HCT116 (cell line): ENCODE measurements around the gene UQCRC1. TPM values are rescaled to one million over a fixed set of nuclear protein-coding genes. Genes with fewer than 3 reads are reported as not detected.

Source experiments
- ATAC-seq: fragments of 200-7000 bp; cut with Tn5 transposase; 2 replicates; pipeline ENCODE4 v1.9.1; 2020; ENCODE audit warnings: mild to moderate bottlenecking, moderate library complexity
- BruUV-seq: library from RNA; stranded (reverse); fragments of 400-500 nt; replicated peaks from 2 replicates; lab custom pipeline; 2021; lab: Mats Ljungman, UMichigan
- CTCF ChIA-PET: fragments of 300-600 bp; sonication (Branson Sonifier 250); formaldehyde crosslinking; loops from one replicate; lab custom pipeline; 2021; ENCODE audit warnings: antibody characterized with exemption; lab: Charles Lee
- POLR2A ChIA-PET: fragments of 300-600, 350-600 bp; sonication (Branson Sonifier 250); formaldehyde crosslinking; loops from one replicate; lab custom pipeline; 2021; ENCODE audit warnings: antibody characterized with exemption; lab: Charles Lee
- RAD21 ChIA-PET, 2 experiments: fragments of 300-600 bp; sonication (Branson Sonifier 250); formaldehyde crosslinking; loops; one replicate each; lab custom pipeline; 2023; ENCODE audit warnings: low total read pairs in 2 of 2; ENCODE audit not compliant: uncharacterized antibody in 2 of 2, unreplicated experiment in 2 of 2, low non-redundant PET in 1 of 2; lab: Charles Lee
- DNase-seq: peaks from one replicate; pipeline ENCODE4 v3.0.0-alpha.2; 2010; ENCODE audit warnings: low read depth, low spot score
- H2AFZ ChIP-seq: fragments of 200-600 bp; shearing (Covaris generic), sonication (generic); 2 replicates; pipeline ENCODE4 v1.6.1; 2017; ENCODE audit warnings: low read depth, mixed run types, mixed read lengths, antibody characterized with exemption, low read length; ENCODE audit not compliant: poor library complexity, severe bottlenecking
- H3K27ac ChIP-seq: 2 replicates; pipeline ENCODE4 v1.5.1; 2012; ENCODE audit warnings: low read depth, low read length
- H3K27me3 ChIP-seq: fragments of 200-600 bp; sonication (generic); 2 replicates; pipeline ENCODE4 v1.6.1; 2016; ENCODE audit warnings: mixed run types, low read length, mixed read lengths; ENCODE audit not compliant: insufficient read depth
- H3K36me3 ChIP-seq, 2 experiments: fragments of 200-500 bp in 1 of 2; fragments of 200-600 bp in 1 of 2; sonication (Bioruptor generic) in 1 of 2; sonication (generic) in 1 of 2; 2 replicates each; pipeline versions ENCODE4 v1.5.1 to v1.6.1; 2014 to 2016; ENCODE audit warnings: low read length in 2 of 2, inconsistent platforms in 1 of 2, mixed read lengths in 1 of 2, mixed run types in 1 of 2; ENCODE audit not compliant: insufficient read depth in 2 of 2, control insufficient read depth in 1 of 2
- H3K4me1 ChIP-seq, 2 experiments: fragments of 200-600 bp in 1 of 2; sonication (generic) in 1 of 2; 2 replicates each; pipeline versions ENCODE4 v1.5.1 to v1.6.1; 2012 to 2017; ENCODE audit warnings: low read length in 2 of 2, inconsistent platforms in 1 of 2, mild to moderate bottlenecking in 1 of 2, mixed read lengths in 1 of 2, mixed run types in 1 of 2, moderate library complexity in 1 of 2; ENCODE audit not compliant: insufficient read depth in 2 of 2, control insufficient read depth in 1 of 2
- H3K4me2 ChIP-seq: fragments of 200-600 bp; sonication (generic); 2 replicates; pipeline ENCODE4 v1.6.1; 2017; ENCODE audit warnings: mixed run types, low read length, mixed read lengths
- H3K4me3 ChIP-seq, 2 experiments: fragments of 200-600 bp in 1 of 2; sonication (generic) in 1 of 2; replicated peaks in 1 of 2; 2 replicates each; pipeline ENCODE4 v1.5.1; 2011 to 2016; ENCODE audit warnings: low read length in 2 of 2, control low read depth in 1 of 2, low read depth in 1 of 2, mild to moderate bottlenecking in 1 of 2, mixed read lengths in 1 of 2, mixed run types in 1 of 2
- H3K79me2 ChIP-seq: fragments of 200-600 bp; sonication (generic); 2 replicates; pipeline ENCODE4 v1.6.1; 2017; ENCODE audit warnings: mild to moderate bottlenecking, mixed run types, low read length, moderate library complexity, mixed read lengths; ENCODE audit not compliant: insufficient read depth
- H3K9ac ChIP-seq: fragments of 200-600 bp; sonication (generic); 2 replicates; pipeline ENCODE4 v1.6.1; 2016; ENCODE audit warnings: low read length, mixed read lengths
- H3K9me2 ChIP-seq: fragments of 200-600 bp; sonication (generic), shearing (Covaris generic); 2 replicates; pipeline ENCODE4 v1.6.1; 2017; ENCODE audit warnings: mixed run types, mild to moderate bottlenecking, moderate library complexity; ENCODE audit not compliant: insufficient read depth
- H3K9me3 ChIP-seq, 2 experiments: fragments of 200-500 bp in 1 of 2; fragments of 200-600 bp in 1 of 2; sonication (Bioruptor generic) in 1 of 2; sonication (generic) in 1 of 2; 2 replicates each; pipeline ENCODE4 v1.6.1; 2014 to 2017; ENCODE audit warnings: low read length in 2 of 2, mixed read lengths in 2 of 2, inconsistent platforms in 1 of 2, low read depth in 1 of 2, mild to moderate bottlenecking in 1 of 2, mixed run types in 1 of 2, moderate library complexity in 1 of 2; ENCODE audit not compliant: control insufficient read depth in 1 of 2, insufficient read depth in 1 of 2
- H4K20me1 ChIP-seq: fragments of 200-600 bp; sonication (generic), shearing (Covaris generic); 2 replicates; pipeline ENCODE4 v1.6.1; 2017; ENCODE audit warnings: mixed run types, mild to moderate bottlenecking, moderate library complexity; ENCODE audit not compliant: insufficient read depth
- CEBPB ChIP-seq: IDR thresholded peaks from 2 replicates; pipeline ENCODE4 v1.6.1; 2012; ENCODE audit warnings: low read depth
- EGR1 ChIP-seq: IDR thresholded peaks from 2 replicates; pipeline ENCODE4 v1.6.1; 2012; ENCODE audit warnings: low read depth
- ELF1 ChIP-seq: IDR thresholded peaks from 2 replicates; pipeline ENCODE4 v1.6.1; 2012; ENCODE audit warnings: low read depth, borderline replicate concordance
- POLR2A ChIP-seq: IDR thresholded peaks from 2 replicates; pipeline ENCODE4 v1.7.0; 2011; ENCODE audit warnings: borderline replicate concordance; ENCODE audit not compliant: insufficient read depth, insufficient read length; ENCODE audit errors: extremely low read depth
- RAD21 ChIP-seq: IDR thresholded peaks from 2 replicates; pipeline ENCODE4 v1.6.1; 2012; ENCODE audit warnings: low read depth, mild to moderate bottlenecking
- SIN3A ChIP-seq: IDR thresholded peaks from 2 replicates; pipeline ENCODE4 v1.6.1; 2012; ENCODE audit warnings: low read depth
- SP1 ChIP-seq: IDR thresholded peaks from 2 replicates; pipeline ENCODE4 v1.6.1; 2012; ENCODE audit warnings: low read depth
- SRF ChIP-seq: IDR thresholded peaks from 2 replicates; pipeline ENCODE4 v1.6.1; 2012; ENCODE audit warnings: low read depth
- TCF7L2 ChIP-seq: IDR thresholded peaks from 2 replicates; pipeline ENCODE4 v1.7.0; 2011; ENCODE audit warnings: borderline replicate concordance, inconsistent platforms; ENCODE audit not compliant: insufficient read depth, insufficient read length; ENCODE audit errors: extremely low read depth
- YY1 ChIP-seq: IDR thresholded peaks from 2 replicates; pipeline ENCODE4 v1.6.1; 2011; ENCODE audit warnings: low read length, low read depth, moderate library complexity, mild to moderate bottlenecking; ENCODE audit not compliant: insufficient replicate concordance; ENCODE audit errors: extremely low read depth
- ZFX ChIP-seq: fragments of 450-650 bp; IDR thresholded peaks from 2 replicates; pipeline ENCODE4 v1.6.1; 2017
- ZNF274 ChIP-seq: fragments of 200-500 bp; sonication (Bioruptor generic); IDR thresholded peaks from 2 replicates; pipeline ENCODE4 v1.6.1; 2014; ENCODE audit warnings: mild to moderate bottlenecking, low read depth, low read length, inconsistent platforms
- intact Hi-C: fragments of 100-400 bp; cut with micrococcal nuclease; formaldehyde crosslinking; loops from 2 replicates; pipeline ENCODE4 v1.10.0; 2022
- total RNA-seq: library from RNA; stranded (reverse); gene quantifications from one replicate; pipeline ENCODE4 v1.2.1, GENCODE V29; 2021; ENCODE audit not compliant: unreplicated experiment
- TF ChIP-seq, protein P1 (sequence below), 3 experiments: fragments of 200-600 bp in 1 of 3; sonication (generic) in 1 of 3; IDR thresholded peaks in 2 of 3; conservative IDR thresholded peaks in 1 of 3; 2 replicates each; pipeline ENCODE4 v1.5.1; 2012 to 2017; ENCODE audit warnings: low read depth in 2 of 3, low read length in 2 of 3, antibody characterized with exemption in 1 of 3, borderline replicate concordance in 1 of 3, control low read depth in 1 of 3, mild to moderate bottlenecking in 1 of 3, mixed read lengths in 1 of 3, mixed run types in 1 of 3, moderate library complexity in 1 of 3; ENCODE audit not compliant: insufficient read depth in 1 of 3
- TF ChIP-seq, protein P2 (sequence below): IDR thresholded peaks from 2 replicates; pipeline ENCODE4 v1.6.1; 2012

The UQCRC1 gene
- total RNA-seq, 1 experiment from 2014 or later = 318 TPM

DNA sequence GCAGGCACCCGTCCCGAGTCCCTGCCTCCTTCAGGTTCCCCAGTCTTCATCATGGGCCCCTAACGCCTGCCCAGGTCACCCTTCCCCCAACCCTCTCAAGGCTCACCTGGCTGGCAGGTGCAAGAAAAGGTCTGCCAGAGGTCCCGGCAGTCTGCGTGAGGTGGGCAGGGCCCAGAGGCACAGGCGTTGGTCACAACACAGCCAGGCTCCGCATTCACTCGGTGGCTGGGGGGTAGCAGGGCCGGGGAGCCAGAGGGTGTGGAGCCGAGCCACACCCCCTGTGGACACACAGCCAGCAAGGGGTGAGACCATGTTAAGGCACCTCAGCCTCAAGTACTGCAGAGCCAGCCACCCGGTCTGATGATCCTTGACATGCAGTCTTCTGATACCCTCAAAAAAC lies 42.3 kb upstream of the UQCRC1 start (continued):
- TF ChIP-seq ELF1 (no peak), SIN3A (no peak), TCF7L2 (no peak)
- TF ChIP-seq, all 23 proteins: peak for 0

- TF ChIP-seq ZFX = no peak
- TF ChIP-seq EGR1 = no peak
- TF ChIP-seq RAD21 = no peak
- TF ChIP-seq, protein P1, sequence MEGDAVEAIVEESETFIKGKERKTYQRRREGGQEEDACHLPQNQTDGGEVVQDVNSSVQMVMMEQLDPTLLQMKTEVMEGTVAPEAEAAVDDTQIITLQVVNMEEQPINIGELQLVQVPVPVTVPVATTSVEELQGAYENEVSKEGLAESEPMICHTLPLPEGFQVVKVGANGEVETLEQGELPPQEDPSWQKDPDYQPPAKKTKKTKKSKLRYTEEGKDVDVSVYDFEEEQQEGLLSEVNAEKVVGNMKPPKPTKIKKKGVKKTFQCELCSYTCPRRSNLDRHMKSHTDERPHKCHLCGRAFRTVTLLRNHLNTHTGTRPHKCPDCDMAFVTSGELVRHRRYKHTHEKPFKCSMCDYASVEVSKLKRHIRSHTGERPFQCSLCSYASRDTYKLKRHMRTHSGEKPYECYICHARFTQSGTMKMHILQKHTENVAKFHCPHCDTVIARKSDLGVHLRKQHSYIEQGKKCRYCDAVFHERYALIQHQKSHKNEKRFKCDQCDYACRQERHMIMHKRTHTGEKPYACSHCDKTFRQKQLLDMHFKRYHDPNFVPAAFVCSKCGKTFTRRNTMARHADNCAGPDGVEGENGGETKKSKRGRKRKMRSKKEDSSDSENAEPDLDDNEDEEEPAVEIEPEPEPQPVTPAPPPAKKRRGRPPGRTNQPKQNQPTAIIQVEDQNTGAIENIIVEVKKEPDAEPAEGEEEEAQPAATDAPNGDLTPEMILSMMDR (IDR thresholded peaks at IDR 0.05 in 2 of 3, conservative IDR thresholded peaks at IDR 0.05 in 1 of 3; ENCODE audit: borderline replicate concordance in 1 of 3, insufficient read depth in 1 of 3, low read depth in 2 of 3, low read length in 2 of 3) = no peak
- no peak for TF ChIP-seq SRF
- no peak for TF ChIP-seq CEBPB
- TF ChIP-seq ZNF274 = no peak
- TF ChIP-seq, protein P2, sequence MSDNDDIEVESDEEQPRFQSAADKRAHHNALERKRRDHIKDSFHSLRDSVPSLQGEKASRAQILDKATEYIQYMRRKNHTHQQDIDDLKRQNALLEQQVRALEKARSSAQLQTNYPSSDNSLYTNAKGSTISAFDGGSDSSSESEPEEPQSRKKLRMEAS = no peak
- no peak for TF ChIP-seq SP1
- TF ChIP-seq YY1 = no peak
- no peak for TF ChIP-seq POLR2A
- H3K9me3 ChIP-seq = no peaks in the 10 kb centered on the region
- H3K79me2 ChIP-seq = no peaks in the 10 kb centered on the region
- H3K4me2 ChIP-seq = no peak overlapping the region
- BruUV-seq = no TSS peak
- POLR2A ChIA-PET = no interaction called here
- H2AFZ ChIP-seq = no peak overlapping the region
- H3K4me3 ChIP-seq = no peak overlapping the region
- RAD21 ChIA-PET = no interaction called here
- H4K20me1 ChIP-seq = no peaks in the 10 kb centered on the region
- no peak for DNase-seq
- H3K9ac ChIP-seq = no peak overlapping the region
- no peaks in the 10 kb centered on the region for H3K27me3 ChIP-seq
- no peaks in the 10 kb centered on the region for H3K36me3 ChIP-seq
- no peak overlapping the region for H3K27ac ChIP-seq
- no peak for ATAC-seq
- intact Hi-C loops = no loop called here
- H3K9me2 ChIP-seq = no peaks in the 10 kb centered on the region
- CTCF ChIA-PET = no interaction called here
- H3K4me1 ChIP-seq = no peaks in the 10 kb centered on the region
Measured at GRCh38 chr3:48650723-48651122, 41.3 kb upstream of the UQCRC1 start.
